ENCODE measurements around the gene CRYBA4. TPM values are rescaled to one million over a fixed set of nuclear protein-coding genes. Genes with fewer than 3 reads are reported as not detected.

Gene CRYBA4
- total and polyA plus RNA-seq, 10 donors = 0.20 to 0.24 (median 0.22) TPM; not detected in 7

- WGBS, 5 donors = 82 to 90% (median 84%) methylated on average over 8 of the region's 8 CpGs
- peak; percentile 48 for DNase-seq
- intact Hi-C loops (cut with DNase I; ENCODE audit: low total_unique reads) = no loop called here
- Histone ChIP-seq H3K27ac (peak overlapping the region in 2 of 8 donors; percentile 43 to 50), H3K4me3 (no peak overlapping the region), H3K27me3 (replicated peaks in 1 of 7) (no peaks in the 10 kb centered on the region), H3K36me3 (no peaks in the 10 kb centered on the region), H3K9me3 (no peaks in the 10 kb centered on the region), H3K4me1 (peaks cover 9 to 64% (median 43%) of the 10 kb centered on the region in 6 donors)
- TF ChIP-seq POLR2AphosphoS5 (IDR thresholded peaks at IDR 0.05) (no peak), CTCF (IDR thresholded peaks at IDR 0.05 in 8 of 11, conservative IDR thresholded peaks at IDR 0.05 in 3 of 11) (no peak), POLR2A (IDR thresholded peaks at IDR 0.05) (no peak)
Measured at GRCh38 chr22:26618455-26618854, 3.3 kb upstream of the CRYBA4 start.

- TF ChIP-seq CTCF (IDR thresholded peaks at IDR 0.05 in 8 of 11, conservative IDR thresholded peaks at IDR 0.05 in 3 of 11) (no peak), POLR2A (IDR thresholded peaks at IDR 0.05) (no peak), POLR2AphosphoS5 (IDR thresholded peaks at IDR 0.05) (no peak)
- Histone ChIP-seq H3K4me1 (peaks cover 9 to 58% (median 40%) of the 10 kb centered on the region in 6 donors), H3K9me3 (no peaks in the 10 kb centered on the region), H3K27ac (no peak overlapping the region), H3K4me3 (no peak overlapping the region), H3K27me3 (replicated peaks in 1 of 7) (no peaks in the 10 kb centered on the region), H3K36me3 (no peaks in the 10 kb centered on the region)
- DNase-seq = peak; percentile 51
- intact Hi-C loops (cut with DNase I; ENCODE audit: low total_unique reads) = no loop called here
- WGBS, 5 donors = 59 to 71% (median 62%) methylated on average over 6 of the region's 6 CpGs
Measured at GRCh38 chr22:26619510-26619909, 2.3 kb upstream of the CRYBA4 start.

DNA sequence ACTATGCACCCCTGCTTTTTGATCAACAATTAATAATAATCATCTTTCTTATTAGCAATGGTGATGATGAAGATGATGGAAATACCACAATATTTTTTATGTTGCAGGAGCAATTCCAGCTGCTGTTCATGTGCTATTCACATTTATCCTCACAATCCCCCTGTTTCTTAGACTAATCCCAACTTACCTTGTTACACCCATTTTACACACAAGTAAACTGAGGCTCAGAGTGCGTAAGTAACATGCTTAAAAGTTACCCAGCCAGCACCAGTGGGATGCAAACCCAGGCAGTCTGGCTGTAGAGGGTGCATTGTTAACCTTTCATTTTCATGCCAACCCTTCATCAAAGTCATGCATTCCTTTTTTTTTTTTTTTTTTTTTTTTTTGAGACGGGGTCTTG, 1.6 kb upstream of the CRYBA4 start:
- no peak for TF ChIP-seq POLR2AphosphoS5 (IDR thresholded peaks at IDR 0.05)
- no peak for TF ChIP-seq POLR2A (IDR thresholded peaks at IDR 0.05)
- TF ChIP-seq CTCF (IDR thresholded peaks at IDR 0.05 in 8 of 11, conservative IDR thresholded peaks at IDR 0.05 in 3 of 11) = no peak
- H3K27me3 ChIP-seq (replicated peaks in 1 of 7) = no peaks in the 10 kb centered on the region
- H3K4me3 ChIP-seq = no peak overlapping the region
- no peak for DNase-seq
- WGBS, 5 donors = 91 to 100% (median 99%) methylated on average over 2 of the region's 2 CpGs
- no peaks in the 10 kb centered on the region for H3K36me3 ChIP-seq
- intact Hi-C loops (cut with DNase I; ENCODE audit: low total_unique reads) = no loop called here
- H3K4me1 ChIP-seq = peaks cover 9 to 51% (median 36%) of the 10 kb centered on the region in 6 donors
- H3K27ac ChIP-seq = no peak overlapping the region
- no peaks in the 10 kb centered on the region for H3K9me3 ChIP-seq

GRCh38 chr22:26623984-26624383, 2.2 kb downstream of the CRYBA4 start:
- no peaks in the 10 kb centered on the region for H3K27me3 ChIP-seq (replicated peaks in 1 of 7)
- H3K36me3 ChIP-seq = no peaks in the 10 kb centered on the region
- WGBS, 5 donors = 91 to 100% (median 95%) methylated on average over 1 of the region's 1 CpG
- H3K9me3 ChIP-seq = no peaks in the 10 kb centered on the region
- no peak for DNase-seq
- intact Hi-C loops (cut with DNase I; ENCODE audit: low total_unique reads) = no loop called here
- peaks cover 0 to 21% (median 13%) of the 10 kb centered on the region in 6 donors for H3K4me1 ChIP-seq
- TF ChIP-seq CTCF (IDR thresholded peaks at IDR 0.05 in 8 of 11, conservative IDR thresholded peaks at IDR 0.05 in 3 of 11) (no peak), POLR2A (IDR thresholded peaks at IDR 0.05) (no peak)
- no peak overlapping the region for H3K4me3 ChIP-seq
- H3K27ac ChIP-seq = no peak overlapping the region
